ENCODE measurements around the gene LINC00632.

GRCh38 chrX:140799216-140799615 lies 89.7 kb downstream of the LINC00632 start:
- no peak for TF ChIP-seq CTCF (IDR thresholded peaks at IDR 0.05)
- TF ChIP-seq POLR2A (IDR thresholded peaks at IDR 0.05): no peak
